CD8-positive, alpha-beta memory T cell (primary cell): ENCODE measurements around the gene EFCAB6. TPM values are rescaled to one million over a fixed set of nuclear protein-coding genes. Genes with fewer than 3 reads are reported as not detected.
A peak's percentile ranks its signal among the peaks of the same experiment; 100 is the strongest.

Experiments used
- CTCF ChIA-PET: fragments of 350-600 bp; sonication (Branson Sonifier 250); formaldehyde crosslinking; loops from one replicate; lab custom pipeline; 2021; ENCODE audit warnings: antibody characterized with exemption; lab: Charles Lee
- POLR2A ChIA-PET: fragments of 350-600 bp; sonication (Branson Sonifier 250); formaldehyde crosslinking; loops from one replicate; lab custom pipeline; 2021; ENCODE audit warnings: antibody characterized with exemption; lab: Charles Lee
- DNase-seq, 5 donors: peaks; one replicate each; pipeline versions ENCODE4 v3.0.0 to v3.0.0-alpha.2; 2020 to 2022; ENCODE audit warnings: mixed read lengths in 1 of 5
- H3K27ac ChIP-seq: one replicate; pipeline ENCODE4 v1.7.0; 2013; ENCODE audit warnings: low read depth, mild to moderate bottlenecking, low read length, moderate library complexity
- H3K27me3 ChIP-seq: 2 replicates; pipeline ENCODE4 v1.7.0; 2013; ENCODE audit warnings: low read length, mild to moderate bottlenecking; ENCODE audit not compliant: insufficient read depth, poor library complexity, severe bottlenecking
- H3K36me3 ChIP-seq: 2 replicates; pipeline ENCODE4 v1.7.0; 2013; ENCODE audit warnings: mild to moderate bottlenecking, low read length, moderate library complexity; ENCODE audit not compliant: insufficient read depth
- H3K4me1 ChIP-seq: 2 replicates; pipeline ENCODE4 v1.7.0; 2013; ENCODE audit warnings: mild to moderate bottlenecking, low read length, moderate library complexity; ENCODE audit not compliant: insufficient read depth
- H3K4me3 ChIP-seq: 2 replicates; pipeline ENCODE4 v1.7.0; 2013; ENCODE audit warnings: mild to moderate bottlenecking, low read length
- H3K9me3 ChIP-seq: 2 replicates; pipeline ENCODE4 v1.7.0; 2013; ENCODE audit warnings: mild to moderate bottlenecking, low read length
- H3K27ac Mint-ChIP-seq, 8 donors: one replicate each; pipeline ENCODE4 v1.8.0; 2020 to 2021; ENCODE audit warnings: mixed read lengths in 8 of 8, mild to moderate bottlenecking in 6 of 8, inconsistent platforms in 3 of 8, moderate library complexity in 3 of 8
- H3K27me3 Mint-ChIP-seq, 2 donors: one replicate each; pipeline ENCODE4 v1.8.0; 2020 to 2021; ENCODE audit warnings: mixed read lengths in 2 of 2, mild to moderate bottlenecking in 1 of 2, moderate library complexity in 1 of 2
- H3K36me3 Mint-ChIP-seq, 3 donors: one replicate each; pipeline ENCODE4 v1.8.0; 2020 to 2021; ENCODE audit warnings: mixed read lengths in 3 of 3, inconsistent platforms in 1 of 3, mild to moderate bottlenecking in 1 of 3
- H3K4me1 Mint-ChIP-seq, 3 donors: one replicate each; pipeline ENCODE4 v1.8.0; 2020 to 2021; ENCODE audit warnings: mixed read lengths in 3 of 3, inconsistent platforms in 1 of 3, mild to moderate bottlenecking in 1 of 3
- H3K4me3 Mint-ChIP-seq, 7 donors: one replicate each; pipeline ENCODE4 v1.8.0; 2020 to 2021; ENCODE audit warnings: mixed read lengths in 7 of 7, mild to moderate bottlenecking in 6 of 7, moderate library complexity in 4 of 7, inconsistent platforms in 2 of 7
- H3K9me3 Mint-ChIP-seq, 5 donors: one replicate each; pipeline ENCODE4 v1.8.0; 2020 to 2022; ENCODE audit warnings: mixed read lengths in 5 of 5, mild to moderate bottlenecking in 3 of 5, moderate library complexity in 2 of 5, inconsistent platforms in 1 of 5
- polyA plus RNA-seq: library from polyadenylated mRNA; unstranded; fragments of 300-500 nt; fragmentation: Illumina TruSeq; gene quantifications from one replicate; pipeline ENCODE4 v1.2.3, GENCODE V29; 2021
- total RNA-seq, 2 experiments: library from RNA; stranded (reverse); gene quantifications; one replicate each; pipeline ENCODE4 v1.2.3, GENCODE V29; 2021

The EFCAB6 gene
- total and polyA plus RNA-seq, 3 experiments from 2014 or later = 0.22 to 0.72 (median 0.64) TPM

DNA sequence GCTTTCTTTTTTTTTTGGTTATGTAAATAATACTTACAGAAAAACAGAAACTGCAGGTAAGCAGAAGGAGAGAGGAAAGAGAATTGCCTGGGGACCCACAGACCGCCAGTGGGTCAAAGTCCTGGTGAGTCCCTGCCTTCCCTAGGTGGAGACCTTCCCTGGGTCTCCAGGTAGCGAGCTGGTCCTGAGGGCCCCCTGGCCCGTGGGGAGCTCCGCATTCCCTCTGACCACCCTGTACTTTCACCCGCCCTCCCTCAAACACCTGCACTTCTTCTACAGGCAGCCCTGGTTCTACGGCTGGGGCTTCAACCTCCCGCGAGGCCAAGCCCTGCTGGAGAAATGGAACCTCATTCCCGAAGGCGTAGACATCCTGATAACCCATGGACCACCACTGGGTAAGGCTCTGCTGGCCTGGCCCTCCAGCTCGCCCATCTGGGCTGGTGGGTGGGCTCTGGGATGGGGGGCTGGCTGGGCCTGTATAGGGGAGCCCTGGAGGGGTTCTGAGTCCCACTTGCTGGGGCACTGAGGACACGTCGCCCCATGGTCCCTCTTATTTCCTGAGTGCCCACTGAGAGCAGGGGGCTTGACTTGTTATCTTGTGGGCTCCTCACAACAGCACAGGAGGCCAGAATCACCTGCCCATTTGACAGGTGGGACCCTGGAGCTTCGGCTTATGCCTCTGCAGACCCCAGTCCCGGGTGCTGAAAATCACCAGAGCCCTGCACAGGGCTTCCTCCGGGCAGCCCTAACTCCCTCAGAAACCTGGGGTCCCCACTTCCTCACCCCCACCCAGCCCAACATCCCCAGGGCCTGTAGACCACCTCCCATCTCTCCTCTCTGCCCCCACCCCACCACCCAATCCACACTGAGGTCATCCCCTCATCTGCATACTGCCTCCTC, 313.9 kb downstream of the EFCAB6 start:
- no peaks in the 10 kb centered on the region for H3K4me1 ChIP-seq
- ChIA-PET POLR2A (no interaction called here), CTCF (no interaction called here)
- H3K27ac Mint-ChIP-seq = no peak overlapping the region
- no peaks in the 10 kb centered on the region for H3K9me3 Mint-ChIP-seq
- H3K36me3 ChIP-seq = no peaks in the 10 kb centered on the region
- H3K4me1 Mint-ChIP-seq = no peaks in the 10 kb centered on the region
- no peaks in the 10 kb centered on the region for H3K36me3 Mint-ChIP-seq
- H3K27ac ChIP-seq = no peak overlapping the region
- H3K9me3 ChIP-seq = no peaks in the 10 kb centered on the region
- no peak overlapping the region for H3K4me3 ChIP-seq
- H3K4me3 Mint-ChIP-seq = no peak overlapping the region
- H3K27me3 ChIP-seq = no peaks in the 10 kb centered on the region
- H3K27me3 Mint-ChIP-seq = peaks cover 4 to 6% of the 10 kb centered on the region in 2 donors
- no peak for DNase-seq

DNA sequence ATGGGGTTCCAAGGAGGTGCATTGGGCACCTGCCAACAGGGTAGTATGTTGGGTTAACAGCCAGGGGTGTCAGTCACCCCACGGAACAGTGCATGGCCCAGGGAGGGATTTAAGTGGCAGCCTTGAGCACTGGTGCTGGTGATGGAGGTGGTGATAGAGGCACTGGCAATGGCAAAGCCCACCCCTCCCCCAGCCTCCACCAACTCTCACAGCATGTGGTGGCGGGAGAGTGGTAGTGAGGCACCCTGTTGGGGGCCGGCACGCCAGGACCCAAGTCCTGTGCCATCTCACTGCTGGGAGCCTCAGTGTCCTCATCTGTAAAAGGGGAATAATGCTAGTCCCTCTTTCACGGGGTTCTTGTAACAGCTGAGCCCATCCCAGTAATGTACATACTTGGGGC, 318.8 kb downstream of the EFCAB6 start:
- H3K27me3 ChIP-seq = no peaks in the 10 kb centered on the region
- Mint-ChIP-seq H3K36me3 (no peaks in the 10 kb centered on the region), H3K27me3 (peaks cover 6 to 7% of the 10 kb centered on the region in 2 donors), H3K9me3 (peaks cover 0 to 3% (median 2%) of the 10 kb centered on the region in 5 donors), H3K4me3 (no peak overlapping the region), H3K27ac (peak overlapping the region in 1 of 8 donors; percentile 54), H3K4me1 (no peaks in the 10 kb centered on the region)
- H3K4me1 ChIP-seq = no peaks in the 10 kb centered on the region
- no peak for DNase-seq
- ChIA-PET CTCF (no interaction called here), POLR2A (no interaction called here)
- H3K36me3 ChIP-seq = no peaks in the 10 kb centered on the region
- H3K9me3 ChIP-seq = no peaks in the 10 kb centered on the region
- no peak overlapping the region for H3K27ac ChIP-seq
- no peak overlapping the region for H3K4me3 ChIP-seq

DNA sequence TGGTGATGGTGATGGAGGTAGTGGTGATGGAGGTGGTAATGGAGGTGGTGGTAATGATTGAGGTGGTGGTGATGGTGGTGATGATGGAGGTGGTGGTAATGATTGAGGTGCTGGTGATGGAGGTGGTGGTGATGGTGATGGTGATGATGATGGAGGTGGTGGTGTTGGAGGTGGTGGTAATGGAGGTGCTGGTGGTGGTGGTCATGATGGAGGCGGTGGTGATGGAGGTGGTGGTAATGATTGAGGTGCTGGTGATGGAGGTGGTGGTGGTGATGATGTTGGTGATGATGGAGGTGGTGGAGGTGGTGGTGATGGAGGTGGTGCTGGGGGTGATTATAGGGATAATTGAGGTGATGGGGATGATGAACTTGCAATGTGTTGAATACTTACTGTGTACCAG, 320.4 kb downstream of the EFCAB6 start:
- Mint-ChIP-seq H3K4me1 (no peaks in the 10 kb centered on the region), H3K27ac (no peak overlapping the region), H3K9me3 (peaks cover 0 to 3% (median 2%) of the 10 kb centered on the region in 5 donors), H3K27me3 (peaks cover 7 to 14% of the 10 kb centered on the region in 2 donors), H3K4me3 (no peak overlapping the region), H3K36me3 (no peaks in the 10 kb centered on the region)
- ChIA-PET POLR2A (no interaction called here), CTCF (no interaction called here)
- Histone ChIP-seq H3K36me3 (no peaks in the 10 kb centered on the region), H3K27me3 (no peaks in the 10 kb centered on the region), H3K4me3 (no peak overlapping the region), H3K4me1 (no peaks in the 10 kb centered on the region), H3K9me3 (no peaks in the 10 kb centered on the region), H3K27ac (no peak overlapping the region)
- DNase-seq = no peak

DNA sequence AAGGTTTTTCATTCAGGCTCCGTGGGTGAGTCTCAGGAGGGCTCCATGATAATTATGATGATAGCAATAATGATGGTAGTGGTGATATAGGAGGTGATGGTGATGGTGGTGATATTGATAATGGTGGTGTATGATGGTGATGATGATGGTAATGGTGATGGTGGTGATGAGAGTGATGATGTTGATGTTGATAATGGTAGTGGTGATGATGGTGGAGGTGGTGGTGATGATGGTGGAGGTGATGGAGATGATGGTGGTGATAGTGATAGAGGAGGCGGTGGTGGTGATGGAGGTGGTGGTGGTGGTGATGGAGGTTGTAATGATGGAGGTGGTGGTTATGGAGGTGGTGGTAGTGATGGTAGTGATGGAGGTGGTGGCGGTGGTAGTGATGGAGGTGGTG, 320.9 kb downstream of the EFCAB6 start:
- no peaks in the 10 kb centered on the region for H3K36me3 Mint-ChIP-seq
- no peak overlapping the region for H3K4me3 Mint-ChIP-seq
- CTCF ChIA-PET = no interaction called here
- Histone ChIP-seq H3K27ac (no peak overlapping the region), H3K27me3 (no peaks in the 10 kb centered on the region), H3K36me3 (no peaks in the 10 kb centered on the region), H3K4me3 (no peak overlapping the region), H3K4me1 (no peaks in the 10 kb centered on the region), H3K9me3 (no peaks in the 10 kb centered on the region)
- DNase-seq = no peak
- peaks cover 7 to 15% of the 10 kb centered on the region in 2 donors for H3K27me3 Mint-ChIP-seq
- H3K9me3 Mint-ChIP-seq = peaks cover 0 to 3% (median 2%) of the 10 kb centered on the region in 5 donors
- no peaks in the 10 kb centered on the region for H3K4me1 Mint-ChIP-seq
- POLR2A ChIA-PET = no interaction called here
- no peak overlapping the region for H3K27ac Mint-ChIP-seq

DNA sequence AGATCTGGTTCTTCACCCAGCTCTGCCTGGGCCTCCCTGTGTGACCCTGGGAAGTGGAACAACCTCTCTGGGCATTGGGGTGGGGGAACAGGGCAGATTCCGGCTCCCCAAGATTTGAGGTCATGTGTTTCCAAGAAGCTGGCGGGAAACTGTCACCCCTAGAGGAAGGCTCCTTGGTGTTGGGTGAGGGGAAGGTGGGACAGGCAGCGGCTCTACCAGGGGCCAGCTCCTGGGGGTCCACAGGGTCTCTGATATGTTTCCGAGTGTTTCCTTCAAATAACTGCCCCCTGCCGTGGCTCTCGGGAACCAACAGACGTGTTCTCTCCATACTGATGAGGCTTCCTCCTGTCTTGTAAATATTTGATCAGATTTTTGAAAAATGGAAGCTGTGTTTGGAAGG, 321.8 kb downstream of the EFCAB6 start:
- Mint-ChIP-seq H3K4me3 (no peak overlapping the region), H3K9me3 (peaks cover 0 to 3% (median 2%) of the 10 kb centered on the region in 5 donors), H3K4me1 (no peaks in the 10 kb centered on the region), H3K36me3 (no peaks in the 10 kb centered on the region), H3K27ac (no peak overlapping the region), H3K27me3 (peaks cover 7 to 15% of the 10 kb centered on the region in 2 donors)
- H3K27ac ChIP-seq = no peak overlapping the region
- no peaks in the 10 kb centered on the region for H3K9me3 ChIP-seq
- CTCF ChIA-PET = no interaction called here
- no peak overlapping the region for H3K4me3 ChIP-seq
- no peaks in the 10 kb centered on the region for H3K4me1 ChIP-seq
- H3K36me3 ChIP-seq = no peaks in the 10 kb centered on the region
- no peak for DNase-seq
- POLR2A ChIA-PET = no interaction called here
- H3K27me3 ChIP-seq = no peaks in the 10 kb centered on the region

DNA sequence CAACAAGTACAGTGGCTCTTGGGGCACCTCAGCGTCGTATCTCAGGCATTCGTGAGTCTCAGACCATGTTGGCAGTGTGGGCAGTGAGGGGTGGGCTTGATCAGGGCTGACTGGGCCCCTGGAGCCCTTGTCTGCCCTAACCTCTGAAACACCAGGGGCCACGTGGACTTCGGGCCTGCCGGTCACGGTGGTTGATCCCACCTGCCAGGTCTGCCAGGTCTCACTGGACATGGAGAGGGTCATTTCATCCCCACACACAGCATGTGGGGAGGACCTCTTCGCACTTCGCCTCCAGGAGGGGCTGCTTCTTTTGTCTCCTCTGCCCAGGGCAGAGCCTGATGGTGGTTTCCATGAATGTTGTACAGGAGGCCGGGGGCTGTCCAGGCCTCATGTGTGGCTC, 323.2 kb downstream of the EFCAB6 start:
- H3K27ac Mint-ChIP-seq = no peak overlapping the region
- Histone ChIP-seq H3K9me3 (no peaks in the 10 kb centered on the region), H3K4me3 (no peak overlapping the region), H3K4me1 (no peaks in the 10 kb centered on the region), H3K36me3 (no peaks in the 10 kb centered on the region), H3K27me3 (no peaks in the 10 kb centered on the region), H3K27ac (no peak overlapping the region)
- no peak for DNase-seq
- ChIA-PET CTCF (no interaction called here), POLR2A (no interaction called here)
- H3K36me3 Mint-ChIP-seq = no peaks in the 10 kb centered on the region
- H3K4me1 Mint-ChIP-seq = no peaks in the 10 kb centered on the region
- H3K27me3 Mint-ChIP-seq = peaks cover 6 to 15% of the 10 kb centered on the region in 2 donors
- peaks cover 0 to 3% (median 2%) of the 10 kb centered on the region in 5 donors for H3K9me3 Mint-ChIP-seq
- no peak overlapping the region for H3K4me3 Mint-ChIP-seq

DNA sequence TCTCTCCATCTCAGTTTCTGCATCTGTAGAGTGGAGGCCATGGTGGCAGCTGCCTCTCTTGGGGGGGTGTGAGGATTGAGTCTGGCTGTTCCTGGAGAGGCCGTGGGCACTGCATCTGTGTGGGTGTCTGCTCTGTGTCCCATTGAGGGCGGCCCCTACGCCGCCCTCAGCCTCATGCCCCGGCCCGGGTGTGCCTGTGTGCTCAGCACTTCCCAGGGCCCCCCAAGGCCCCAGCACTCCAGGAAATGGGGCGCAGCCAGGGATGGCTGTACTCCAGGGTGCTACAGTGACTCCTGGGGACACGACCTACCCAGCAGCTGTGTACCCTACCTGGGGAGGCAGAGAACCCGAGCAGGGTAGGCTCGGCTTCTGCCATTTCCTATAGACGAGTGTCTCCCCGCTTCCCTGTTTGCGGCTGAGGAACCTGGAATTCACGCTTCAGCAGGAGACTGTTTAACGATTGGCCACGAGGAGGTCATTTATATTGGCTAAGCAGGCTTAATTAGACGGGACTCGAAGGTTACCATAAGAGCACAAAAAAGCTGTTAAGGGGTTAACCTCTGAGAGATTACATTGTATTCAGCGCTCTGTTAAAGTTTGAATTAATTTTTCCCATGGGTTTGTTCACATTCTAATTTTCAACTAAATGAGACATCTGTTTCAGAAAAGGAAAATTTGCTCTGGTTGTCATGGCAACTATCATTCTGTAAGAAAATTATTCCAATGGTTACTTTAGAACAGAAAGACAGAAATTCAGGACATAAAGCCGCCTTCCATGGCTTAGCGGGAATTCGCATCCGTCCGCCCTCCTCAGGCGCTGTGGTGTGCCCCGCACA, 323.9 kb downstream of the EFCAB6 start:
- no peaks in the 10 kb centered on the region for H3K4me1 Mint-ChIP-seq
- no peak overlapping the region for H3K27ac ChIP-seq
- H3K4me3 Mint-ChIP-seq = no peak overlapping the region
- no peak for DNase-seq
- no peaks in the 10 kb centered on the region for H3K9me3 ChIP-seq
- no peak overlapping the region for H3K4me3 ChIP-seq
- H3K9me3 Mint-ChIP-seq = peaks cover 0 to 3% (median 2%) of the 10 kb centered on the region in 5 donors
- H3K36me3 Mint-ChIP-seq = no peaks in the 10 kb centered on the region
- ChIA-PET POLR2A (no interaction called here), CTCF (no interaction called here)
- no peak overlapping the region for H3K27ac Mint-ChIP-seq
- H3K27me3 Mint-ChIP-seq = peaks cover 3 to 11% of the 10 kb centered on the region in 2 donors
- no peaks in the 10 kb centered on the region for H3K27me3 ChIP-seq
- no peaks in the 10 kb centered on the region for H3K4me1 ChIP-seq
- no peaks in the 10 kb centered on the region for H3K36me3 ChIP-seq
